Measurements from ENCODE around the gene STARD4.

Gene STARD4

DNA sequence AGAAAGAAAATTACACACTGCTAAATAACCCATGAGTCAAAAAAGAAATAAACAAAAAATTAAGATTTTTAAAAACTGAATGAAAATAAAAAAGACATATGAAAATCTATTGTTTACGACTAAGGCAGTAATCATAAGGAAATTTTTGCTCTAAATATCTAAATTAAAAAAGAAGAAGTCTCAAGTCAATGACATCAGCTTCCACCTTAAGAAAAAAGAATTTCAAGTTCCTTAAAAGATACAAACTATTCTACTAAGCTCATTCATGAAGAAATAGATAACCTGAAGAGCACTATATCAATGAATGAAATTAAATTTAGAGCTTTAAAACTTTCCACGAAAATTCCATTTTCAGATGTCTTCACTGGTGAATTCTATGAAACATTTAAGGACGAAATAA is 15.7 kb upstream of the STARD4 start:
- no peak for DNase-seq (ENCODE audit: low read depth)

DNA sequence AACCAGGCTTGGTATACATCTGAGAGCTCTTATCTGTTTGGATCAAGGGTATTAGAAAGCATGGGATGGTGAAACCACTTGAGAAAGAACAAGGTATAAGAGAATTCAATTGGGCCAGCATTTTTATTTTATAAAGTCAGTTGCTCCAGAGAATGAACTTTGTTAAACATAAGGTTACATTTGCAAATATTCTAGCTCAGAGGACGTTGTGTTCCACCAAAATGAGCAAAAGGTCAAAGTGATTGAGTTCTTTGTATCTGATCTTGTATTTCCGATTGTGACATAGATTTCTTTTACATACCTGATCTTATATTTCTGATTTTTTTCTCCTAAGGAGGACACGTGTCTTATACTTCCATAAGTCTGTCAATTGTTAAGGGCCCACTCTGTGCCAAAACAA is 8.6 kb upstream of the STARD4 start:
- no peak for DNase-seq (ENCODE audit: low read depth)

DNA sequence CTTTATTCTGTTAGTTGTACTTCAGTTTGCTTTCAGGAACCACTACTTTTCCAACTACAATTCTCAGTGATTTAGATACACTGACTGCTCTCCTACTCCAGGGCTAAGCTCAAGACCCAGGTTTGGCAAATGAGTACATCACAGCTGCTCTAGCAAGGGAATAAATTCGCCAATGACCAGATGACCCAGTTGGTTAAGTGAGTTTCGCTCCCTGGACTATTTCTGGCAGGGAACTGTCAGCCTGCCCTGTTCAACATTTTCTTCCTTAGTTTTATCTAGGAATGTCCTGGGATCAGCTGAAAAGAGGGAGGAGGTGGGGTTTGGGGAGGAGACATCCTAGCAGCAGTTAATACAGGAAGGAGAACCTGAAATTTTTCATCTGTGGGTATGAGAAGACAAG is 6.4 kb upstream of the STARD4 start:
- DNase-seq (ENCODE audit: low read depth) = no peak

DNA sequence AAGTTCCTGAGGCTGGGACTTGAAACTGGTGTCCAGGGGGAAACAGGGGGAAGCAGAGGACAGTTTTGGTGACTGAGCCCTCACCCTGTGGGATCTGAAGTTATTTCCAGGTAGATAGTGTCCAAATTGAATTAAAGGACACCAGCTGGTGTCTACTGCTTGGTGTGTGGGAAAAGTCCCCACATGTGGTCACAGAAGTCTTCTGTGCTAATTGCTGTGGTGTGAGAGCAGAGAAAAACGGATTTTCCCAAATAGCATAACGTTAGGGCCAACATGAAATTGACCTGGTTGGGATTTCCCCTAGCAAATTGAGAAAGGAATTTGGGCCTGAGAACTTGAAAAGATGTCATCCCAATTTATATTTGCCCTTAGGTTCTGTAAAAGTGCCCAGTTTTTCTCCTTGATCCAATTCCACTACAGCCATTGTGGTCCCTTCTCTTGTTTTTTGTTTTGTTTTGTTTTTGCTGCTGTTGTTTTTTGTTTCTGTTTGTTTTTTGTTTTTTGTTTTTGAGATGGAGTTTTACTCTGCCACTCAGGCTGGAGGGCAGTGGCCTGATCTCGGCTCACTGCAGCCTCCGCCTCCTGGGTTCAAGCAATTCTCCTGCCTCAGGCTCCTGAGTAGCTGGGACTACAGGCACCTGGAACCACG is 5.6 kb upstream of the STARD4 start:
- no peak for DNase-seq (ENCODE audit: low read depth)

DNA sequence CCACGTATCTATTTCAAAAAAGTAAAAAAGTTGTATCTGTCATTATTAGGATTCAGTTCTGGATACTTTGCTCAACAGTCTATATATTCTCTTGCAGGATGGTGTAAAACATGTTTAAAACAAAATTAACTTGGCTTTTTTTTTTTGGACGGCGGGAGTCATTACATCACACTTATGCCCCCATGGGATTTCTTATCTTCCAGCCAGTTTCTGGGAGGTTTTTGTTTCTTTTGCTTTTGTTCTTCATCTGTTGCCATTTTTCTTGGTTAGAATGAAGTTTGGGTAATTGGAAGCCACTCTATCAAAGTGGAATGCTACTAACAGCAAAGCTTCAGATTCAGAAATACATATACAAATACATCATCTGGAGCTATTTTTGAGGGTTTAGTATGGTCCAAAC is 1.8 kb upstream of the STARD4 start:
- no peak for DNase-seq (ENCODE audit: low read depth)

DNA sequence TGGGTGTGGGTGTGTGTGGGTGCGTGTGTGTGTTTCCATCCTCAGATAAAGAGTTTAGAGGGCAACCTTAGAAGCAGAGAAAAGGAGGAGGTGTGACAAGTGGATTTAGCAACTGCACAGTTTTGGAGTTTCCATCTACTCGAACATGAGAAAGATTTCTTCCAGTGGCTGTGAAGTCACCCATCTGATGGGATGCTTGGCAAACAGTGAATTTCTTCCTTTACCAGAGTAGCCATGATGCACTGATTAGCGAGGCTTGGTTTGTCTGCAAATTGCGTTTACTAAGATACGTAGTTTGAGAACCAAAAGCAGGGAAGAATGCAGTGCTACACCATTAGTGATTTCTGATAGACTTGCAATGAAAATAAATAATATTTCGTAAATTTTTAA is 791 bp upstream of the STARD4 start:
- no peak for DNase-seq (ENCODE audit: low read depth)

DNA sequence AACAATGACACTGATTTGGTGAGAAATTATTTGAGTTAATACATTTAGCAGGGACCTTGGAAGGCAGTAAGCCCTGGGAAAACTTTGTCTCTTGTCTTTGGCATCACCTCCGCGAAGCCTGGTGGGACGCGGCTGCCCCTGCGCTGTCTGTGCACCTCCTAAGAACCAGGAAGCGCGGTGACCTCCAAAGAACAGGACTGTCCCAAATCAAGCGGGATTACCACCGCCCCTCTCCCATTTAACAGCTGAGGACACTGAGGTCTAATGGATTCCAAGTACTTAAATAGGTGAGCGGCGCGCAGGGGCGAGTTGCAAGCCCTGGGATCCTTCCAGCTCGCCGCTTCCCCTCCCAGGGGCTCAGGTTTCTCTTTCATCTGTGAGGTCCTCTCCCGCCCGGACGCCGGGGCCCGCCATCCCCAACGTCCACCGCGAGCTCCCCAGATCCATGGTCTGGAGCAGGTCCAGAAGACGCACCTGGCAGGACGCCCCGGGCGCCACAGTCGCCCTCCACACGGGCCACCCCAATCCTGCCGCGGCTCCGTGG is 432 bp downstream of the STARD4 start:
- no peak for DNase-seq (ENCODE audit: low read depth)

DNA sequence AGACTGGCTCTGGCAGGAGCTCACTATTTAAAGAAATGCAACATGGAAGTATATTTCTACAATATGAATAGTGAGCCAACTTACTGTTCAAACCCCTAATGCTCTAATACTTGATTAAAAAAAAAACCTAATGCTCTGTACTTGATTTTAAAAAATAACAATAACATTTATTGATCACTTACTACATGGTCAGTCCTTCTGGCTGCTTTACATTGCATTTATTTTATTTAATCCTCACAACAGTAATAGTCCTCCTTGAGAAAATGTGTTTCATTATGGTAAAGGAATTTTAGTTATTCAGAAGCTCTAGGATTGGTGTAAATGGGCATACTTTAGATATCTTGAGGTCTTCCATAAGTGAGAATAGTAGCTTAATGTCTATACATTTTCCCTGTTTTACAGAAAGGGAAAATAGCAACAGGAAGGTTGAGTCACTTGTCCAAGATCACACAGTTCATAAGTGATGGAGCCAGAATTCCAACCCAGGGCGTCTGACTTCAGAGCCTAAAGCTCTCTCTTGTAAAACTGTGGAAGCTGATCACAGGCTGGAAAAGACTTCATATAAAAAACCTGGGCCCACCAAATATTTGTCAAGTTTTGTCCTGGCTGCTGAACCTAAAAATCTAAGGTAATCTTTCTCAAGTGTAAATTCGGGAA is 1.0 kb downstream of the STARD4 start:
- DNase-seq (ENCODE audit: low read depth) = no peak

DNA sequence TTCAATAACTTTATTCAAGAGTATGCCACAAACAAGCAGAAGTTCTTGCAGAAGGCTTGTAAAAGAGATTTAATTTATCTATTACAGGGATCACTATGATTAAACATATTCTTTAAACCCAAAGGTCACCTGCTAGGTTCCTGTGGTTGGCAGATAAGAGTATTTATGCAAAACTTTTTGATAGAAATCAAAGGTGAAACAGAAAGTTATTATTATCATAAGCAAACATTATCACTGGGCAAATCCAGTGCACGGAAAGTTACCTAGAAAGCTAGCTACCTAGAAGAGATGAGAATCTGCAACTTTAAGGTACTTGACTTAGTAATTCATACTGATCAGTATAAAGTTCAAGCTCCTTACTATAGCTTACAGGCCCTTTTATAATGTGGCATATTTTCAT is 3.2 kb downstream of the STARD4 start:
- DNase-seq (ENCODE audit: low read depth) = no peak

DNA sequence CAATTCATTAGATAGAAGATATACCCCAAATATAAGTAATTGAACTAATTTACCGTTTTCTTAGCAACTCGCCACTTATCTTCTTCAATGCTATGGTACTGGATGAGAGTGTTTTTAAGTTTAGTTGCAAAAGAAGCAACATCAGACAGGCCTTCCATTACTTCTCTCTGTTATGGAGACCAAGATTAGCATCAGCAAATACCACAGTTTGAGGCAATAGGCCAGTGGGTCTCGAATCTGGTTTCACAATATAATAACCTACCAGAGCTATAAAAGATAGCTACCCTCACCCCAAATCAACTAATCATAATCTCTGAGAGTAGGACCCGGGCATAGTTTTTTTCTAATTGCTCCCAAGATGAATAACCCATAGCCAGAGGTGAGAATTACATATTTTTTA is 5.1 kb downstream of the STARD4 start:
- DNase-seq (ENCODE audit: low read depth) = no peak

DNA sequence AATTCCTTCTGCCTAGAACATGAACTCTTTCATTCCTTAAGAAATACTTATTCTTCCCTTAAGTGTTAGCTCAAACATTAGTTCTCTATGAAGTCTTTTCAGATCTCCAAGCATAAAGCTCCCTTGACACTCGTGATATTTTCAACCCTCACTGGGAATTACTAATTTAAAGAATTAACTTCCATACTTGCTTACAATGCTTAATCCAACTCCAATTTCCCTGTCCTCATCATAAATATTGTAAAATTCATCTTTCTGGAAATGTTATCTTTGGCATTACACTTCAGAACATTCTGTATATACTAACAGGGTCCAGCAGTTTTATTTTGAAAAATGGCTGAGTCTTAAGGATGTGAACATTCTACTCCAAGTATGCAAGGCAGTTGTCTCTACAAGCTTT is 7.2 kb downstream of the STARD4 start:
- no peak for DNase-seq (ENCODE audit: low read depth)

DNA sequence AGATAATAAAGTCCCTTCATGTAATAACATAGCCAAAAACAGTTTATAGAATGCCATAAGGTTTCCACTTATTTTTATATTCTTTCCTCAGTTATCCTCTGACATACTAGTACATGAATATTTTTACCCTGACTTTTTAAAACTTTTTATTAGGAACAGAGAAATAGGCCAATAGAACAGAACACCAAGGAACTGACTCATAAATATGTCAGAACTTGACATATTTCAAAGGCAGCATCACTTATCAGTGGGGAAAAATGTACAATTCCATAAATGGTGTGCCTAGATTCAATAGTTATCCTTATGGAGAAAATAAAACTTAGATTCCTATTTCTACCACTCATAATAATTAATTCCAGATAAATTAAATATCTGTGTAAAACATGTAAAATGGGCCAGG is 9.4 kb downstream of the STARD4 start:
- DNase-seq (ENCODE audit: low read depth) = peak; percentile 26

DNA sequence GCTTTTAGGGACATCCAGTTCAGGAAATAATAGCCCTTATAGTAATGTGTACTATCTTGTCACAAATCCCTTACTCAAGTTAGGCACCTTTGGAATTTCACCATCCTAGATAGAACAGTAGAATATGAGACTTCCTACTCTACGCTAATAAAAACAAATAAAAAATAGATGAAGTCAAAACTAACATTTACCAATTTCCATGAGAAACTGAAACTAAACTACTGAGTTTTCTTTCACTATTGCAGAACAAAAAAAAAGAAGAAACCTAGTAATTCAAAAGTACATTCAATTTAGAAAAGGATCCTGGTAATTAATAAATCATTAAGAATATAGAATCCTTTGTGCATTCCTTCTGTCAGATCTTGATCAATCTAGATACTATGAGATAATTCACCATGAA is 14.0 kb downstream of the STARD4 start:
- no peak for DNase-seq (ENCODE audit: low read depth)

DNA sequence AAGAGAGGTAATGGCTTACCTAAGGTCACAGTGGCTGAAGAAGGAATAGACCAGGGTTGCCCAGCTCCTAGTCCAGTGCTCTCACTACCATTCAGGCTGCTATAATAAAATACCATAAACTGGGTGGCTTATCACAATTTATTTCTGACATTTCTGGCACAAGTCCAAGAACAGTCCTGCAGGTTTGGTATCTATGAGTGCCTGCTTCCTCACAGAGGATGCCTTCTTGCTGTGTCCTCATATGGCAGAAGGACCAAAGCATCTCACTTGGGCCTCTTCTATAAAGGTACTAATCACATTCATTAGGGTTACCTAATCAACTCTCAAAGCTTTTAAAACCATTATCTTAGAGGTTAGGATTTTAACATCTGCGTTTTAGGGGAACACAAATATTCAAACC is 17.2 kb downstream of the STARD4 start:
- DNase-seq (ENCODE audit: low read depth) = no peak

DNA sequence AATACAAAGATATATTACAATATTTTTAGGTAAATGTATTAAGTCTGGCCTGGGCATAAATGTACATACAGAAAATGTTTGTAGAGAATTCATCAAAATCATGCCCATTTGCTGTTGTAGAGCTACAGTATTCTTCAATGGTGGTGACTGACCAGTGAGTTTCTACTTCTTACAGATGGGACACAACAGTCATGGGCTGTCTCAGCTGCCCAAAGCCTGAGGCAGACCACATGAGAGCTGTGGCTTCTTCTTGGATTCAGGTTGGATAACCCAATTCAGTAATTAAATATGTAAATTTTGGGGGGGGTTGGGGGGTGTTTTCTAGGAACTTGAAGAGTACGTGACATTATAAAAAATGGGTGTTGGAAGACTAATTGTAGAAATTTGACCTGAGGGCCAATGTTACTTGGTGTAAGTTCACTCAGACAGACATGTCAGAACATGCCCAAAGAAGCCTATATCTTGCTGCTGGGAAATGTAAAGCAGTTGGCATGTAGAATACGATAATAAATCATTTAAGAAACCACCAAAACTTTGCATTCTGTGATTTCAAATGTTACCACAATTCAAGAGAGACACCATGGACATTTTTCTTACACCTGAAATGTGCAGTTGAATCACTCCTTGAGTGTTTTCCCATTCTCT is 17.9 kb downstream of the STARD4 start:
- DNase-seq (ENCODE audit: low read depth) = no peak

DNA sequence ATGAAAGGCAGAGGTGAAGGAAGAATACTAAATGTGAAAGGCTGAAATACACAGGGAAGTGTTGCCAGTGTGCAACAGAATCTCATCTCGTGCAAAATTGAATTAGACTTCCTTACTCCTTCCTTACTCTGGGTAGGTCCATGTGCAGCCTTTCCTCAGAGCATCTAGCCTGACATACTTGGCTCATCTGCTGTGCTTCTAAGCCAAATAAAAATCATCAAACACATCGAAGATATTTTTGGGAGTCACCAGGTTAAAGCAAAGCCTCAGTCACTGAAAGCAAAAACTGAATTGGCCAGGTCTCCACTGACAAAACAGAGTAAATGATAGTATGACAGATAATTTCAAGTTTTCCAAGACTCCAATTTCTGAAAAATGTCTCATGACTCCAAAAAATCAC is 19.3 kb downstream of the STARD4 start:
- DNase-seq (ENCODE audit: low read depth) = no peak

DNA sequence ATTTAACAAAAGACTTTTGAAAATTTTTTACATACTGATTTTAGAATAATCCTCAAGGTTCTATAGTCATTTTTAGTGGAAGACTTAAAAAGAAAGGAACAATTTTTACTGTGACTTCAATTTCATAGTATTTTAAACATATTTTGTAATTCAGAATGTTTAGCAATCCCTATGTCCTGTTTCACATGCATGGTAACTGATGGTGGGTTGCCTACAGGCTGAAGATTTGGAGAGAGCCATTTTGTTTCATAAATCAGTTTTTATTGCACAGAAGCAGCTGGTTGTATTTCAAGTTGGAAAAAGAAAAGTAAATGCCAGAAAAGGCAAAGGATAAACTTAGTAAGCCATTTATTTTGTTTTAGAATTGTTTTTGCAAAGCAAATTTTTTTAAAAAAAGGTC is 24.0 kb downstream of the STARD4 start:
- no peak for DNase-seq (ENCODE audit: low read depth)

DNA sequence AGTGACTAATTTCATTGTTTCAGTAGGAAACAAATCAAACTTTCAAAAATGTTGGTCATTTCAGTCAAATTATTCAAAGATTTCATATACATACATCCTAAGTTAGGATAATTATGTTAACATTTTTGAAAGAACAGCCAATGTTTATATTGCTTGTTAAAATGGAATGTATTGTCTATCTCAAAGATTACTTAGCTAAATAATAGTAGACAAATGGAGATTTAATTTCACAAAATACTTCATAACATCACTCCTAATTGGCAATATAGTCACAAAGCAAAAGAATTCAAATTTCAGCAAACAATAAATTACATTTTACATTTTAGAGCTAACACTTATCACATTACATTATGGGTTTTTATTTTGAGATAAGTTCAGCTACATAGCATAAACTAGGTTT is 25.4 kb downstream of the STARD4 start:
- no peak for DNase-seq (ENCODE audit: low read depth)

DNA sequence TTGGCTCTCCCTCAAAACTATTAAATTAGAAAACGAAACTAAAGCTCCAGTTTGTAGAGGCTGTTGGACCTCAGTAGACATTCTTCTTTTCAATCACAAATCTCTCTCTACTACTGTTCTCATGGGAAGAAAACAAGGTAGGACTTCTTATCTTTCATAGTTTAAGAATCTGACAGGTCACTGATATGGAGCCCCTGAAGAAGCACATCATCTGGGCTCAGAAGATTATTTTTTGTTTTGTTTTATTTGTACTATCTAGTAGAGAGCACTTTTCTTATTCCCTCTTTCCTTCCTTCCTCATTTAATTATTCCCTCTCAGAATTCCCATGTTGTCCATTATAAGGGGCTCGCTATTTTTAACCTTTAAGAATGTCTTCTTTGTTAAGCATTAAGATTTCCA is 26.3 kb downstream of the STARD4 start:
- no peak for DNase-seq (ENCODE audit: low read depth)

DNA sequence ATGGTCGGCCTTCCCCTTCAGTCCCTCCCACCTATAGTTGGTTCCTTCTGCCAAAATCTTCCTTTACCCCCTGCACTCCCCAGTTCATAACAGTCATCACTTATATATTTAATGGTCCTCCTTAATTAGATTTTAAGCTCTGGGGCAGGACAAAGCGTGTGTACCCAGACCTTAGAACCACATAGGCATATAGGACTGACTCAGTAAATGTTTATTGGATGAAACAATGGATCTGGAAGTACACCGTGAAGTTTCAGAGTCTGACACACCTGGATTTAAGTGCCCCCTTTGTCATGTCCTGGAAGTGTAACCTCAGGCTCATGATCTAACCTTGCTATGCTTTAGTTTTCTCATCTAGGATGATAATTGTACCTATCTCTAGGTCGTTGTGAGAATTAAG is 32.0 kb downstream of the STARD4 start:
- DNase-seq (ENCODE audit: low read depth) = no peak

DNA sequence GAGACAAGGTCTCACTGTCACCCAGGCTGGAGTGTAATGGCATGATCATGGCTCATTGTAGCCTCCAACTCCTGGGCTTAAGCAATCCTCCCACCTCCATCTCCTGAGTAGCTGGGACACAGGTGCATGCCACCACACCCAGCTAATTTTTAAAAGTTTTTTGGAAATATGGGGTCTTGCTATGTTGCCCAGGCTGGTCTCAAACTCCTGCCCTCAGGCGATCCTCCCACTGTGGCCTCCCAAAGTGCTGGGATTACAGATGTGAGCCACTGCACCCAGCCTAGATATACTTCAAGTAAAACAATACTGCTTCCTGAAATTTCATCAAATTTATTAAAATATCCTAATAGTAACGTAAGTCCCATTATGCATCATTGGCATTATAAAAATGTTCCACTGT is 33.4 kb downstream of the STARD4 start:
- DNase-seq (ENCODE audit: low read depth) = no peak

DNA sequence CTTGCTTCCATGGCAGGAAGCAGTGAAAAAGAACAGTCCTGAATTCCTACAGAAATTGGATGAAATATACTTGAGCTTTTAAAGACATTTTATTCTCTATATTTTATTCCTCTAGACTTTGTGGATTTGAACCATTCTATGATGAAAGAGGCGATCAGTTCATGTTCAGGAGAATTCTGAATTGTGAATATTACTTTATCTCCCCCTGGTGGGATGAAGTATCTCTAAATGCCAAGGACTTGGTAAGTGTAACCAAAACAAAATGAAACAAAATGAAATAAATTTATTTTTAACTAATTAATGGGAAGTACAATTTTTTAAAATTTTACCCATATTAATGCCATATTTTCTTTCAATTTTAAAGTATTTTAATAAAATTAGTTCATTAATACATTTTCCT is 34.1 kb downstream of the STARD4 start:
- no peak for DNase-seq (ENCODE audit: low read depth)

DNA sequence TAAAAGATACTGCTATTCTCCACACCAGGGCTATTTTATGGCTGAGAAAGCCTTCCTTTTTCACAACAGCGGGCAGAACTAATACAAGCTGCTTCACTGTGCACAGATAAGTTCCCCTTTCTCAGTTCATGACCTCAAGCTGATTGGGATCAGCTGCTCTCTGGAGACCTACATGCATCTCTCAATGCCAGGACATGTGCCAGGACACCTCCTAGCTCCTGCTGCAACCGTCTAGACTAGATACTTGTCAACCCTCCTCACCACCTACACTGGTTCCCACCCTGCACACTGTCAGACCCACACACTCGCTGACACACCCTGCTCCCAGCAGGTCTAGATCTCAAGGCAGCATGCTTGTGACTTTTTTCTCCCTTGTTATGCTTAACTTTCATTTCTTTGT is 39.8 kb downstream of the STARD4 start:
- DNase-seq (ENCODE audit: low read depth) = no peak

DNA sequence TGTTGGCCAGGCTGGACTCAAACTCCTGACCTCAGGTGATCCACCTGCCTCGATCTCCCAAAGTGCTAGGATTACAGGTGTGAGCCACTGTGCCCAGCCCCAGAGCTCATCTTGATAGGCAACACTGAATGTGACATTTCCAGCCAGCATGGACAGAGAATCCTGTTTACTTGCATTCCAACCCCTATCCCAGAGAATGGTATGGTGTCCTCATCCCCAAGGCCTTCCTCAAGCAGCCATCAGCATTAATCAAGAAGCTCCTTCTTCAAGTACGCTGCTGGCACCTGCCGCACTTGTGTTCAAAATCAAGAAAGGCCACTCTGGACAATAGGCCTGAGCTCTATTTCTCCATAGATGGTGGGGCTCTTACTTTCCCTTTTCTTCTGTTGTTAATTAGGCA is 40.2 kb downstream of the STARD4 start:
- DNase-seq (ENCODE audit: low read depth) = no peak
